HepG2 (cell line): ENCODE data around the gene STYXL1. TPM values are rescaled to one million over a fixed set of nuclear protein-coding genes. Genes with fewer than 3 reads are reported as not detected.

ENCODE experiments used
- AFF4 ChIP-seq: sonication (generic); formaldehyde crosslinking; IDR thresholded peaks from 2 replicates; pipeline ENCODE4 v1.4.0; 2020; ENCODE audit warnings: missing genetic modification reagents
- CBFB ChIP-seq: sonication (generic); formaldehyde crosslinking; IDR thresholded peaks from 2 replicates; pipeline ENCODE4 v1.4.0; 2020; ENCODE audit warnings: missing genetic modification reagents
- CBX1 ChIP-seq: IDR thresholded peaks from one replicate; pipeline ENCODE4 v1.6.1; 2016; ENCODE audit warnings: antibody characterized with exemption, low read depth
- CREM ChIP-seq, 2 experiments: sonication (generic) in 1 of 2; formaldehyde crosslinking in 1 of 2; IDR thresholded peaks; 2 replicates each; pipeline versions ENCODE4 v1.4.0 to v1.6.1; 2016 to 2020; ENCODE audit warnings: antibody characterized with exemption in 1 of 2, mild to moderate bottlenecking in 1 of 2, missing genetic modification reagents in 1 of 2
- HNF4A ChIP-seq: sonication (generic); formaldehyde crosslinking; IDR thresholded peaks from 2 replicates; pipeline ENCODE4 v1.4.0; 2020; ENCODE audit warnings: missing genetic modification reagents
- NR0B2 ChIP-seq: sonication (generic); formaldehyde crosslinking; IDR thresholded peaks from 2 replicates; pipeline ENCODE4 v1.4.0; 2020; ENCODE audit warnings: mild to moderate bottlenecking, missing genetic modification reagents
- PAWR ChIP-seq: sonication (generic); formaldehyde crosslinking; IDR thresholded peaks from 2 replicates; pipeline ENCODE4 v1.4.0; 2020; ENCODE audit warnings: missing genetic modification reagents, mild to moderate bottlenecking, borderline replicate concordance
- PPARG ChIP-seq: conservative IDR thresholded peaks from 2 replicates; pipeline ENCODE4 v1.6.1; 2016; ENCODE audit warnings: missing biosample characterization, missing genetic modification reagents
- RAD21 ChIP-seq: fragments of 450-650 bp; formaldehyde crosslinking; IDR thresholded peaks from 2 replicates; pipeline ENCODE4 v1.5.0; 2020; ENCODE audit warnings: mild to moderate bottlenecking
- STAT5B ChIP-seq: sonication (generic); formaldehyde crosslinking; IDR thresholded peaks from 2 replicates; pipeline ENCODE4 v1.4.0; 2020; ENCODE audit warnings: missing genetic modification reagents
- ZKSCAN5 ChIP-seq: sonication (generic); formaldehyde crosslinking; IDR thresholded peaks from 2 replicates; pipeline ENCODE4 v1.5.1; 2020; ENCODE audit warnings: mild to moderate bottlenecking, missing genetic modification reagents
- ZMYM2 ChIP-seq: sonication (generic); formaldehyde crosslinking; IDR thresholded peaks from 2 replicates; pipeline ENCODE4 v1.8.0; 2022; ENCODE audit warnings: mild to moderate bottlenecking, missing genetic modification reagents
- ZNF121 ChIP-seq: sonication (generic); formaldehyde crosslinking; IDR thresholded peaks from 2 replicates; pipeline ENCODE4 v1.5.0; 2020; ENCODE audit warnings: mild to moderate bottlenecking, missing genetic modification reagents
- ZNF160 ChIP-seq: sonication (generic); formaldehyde crosslinking; IDR thresholded peaks from 2 replicates; pipeline ENCODE4 v1.8.0; 2022; ENCODE audit warnings: mild to moderate bottlenecking, inconsistent platforms, missing genetic modification reagents
- ZNF251 ChIP-seq: sonication (generic); formaldehyde crosslinking; IDR thresholded peaks from 2 replicates; pipeline ENCODE4 v1.9.0; 2021; ENCODE audit warnings: mild to moderate bottlenecking, missing genetic modification reagents
- ZNF253 ChIP-seq: sonication (generic); formaldehyde crosslinking; IDR thresholded peaks from 2 replicates; pipeline ENCODE4 v1.8.0; 2022; ENCODE audit warnings: mild to moderate bottlenecking, missing genetic modification reagents, borderline replicate concordance
- ZNF281 ChIP-seq: sonication (generic); formaldehyde crosslinking; IDR thresholded peaks from 2 replicates; pipeline ENCODE4 v1.4.0; 2020; ENCODE audit warnings: missing genetic modification reagents, borderline replicate concordance
- ZNF326 ChIP-seq: sonication (generic); formaldehyde crosslinking; IDR thresholded peaks from 2 replicates; pipeline ENCODE4 v1.4.0; 2020; ENCODE audit warnings: missing genetic modification reagents, borderline replicate concordance
- ZNF530 ChIP-seq: sonication (generic); formaldehyde crosslinking; IDR thresholded peaks from 2 replicates; pipeline ENCODE4 v1.5.0; 2020; ENCODE audit warnings: low read depth, mild to moderate bottlenecking, missing genetic modification reagents
- ZNF598 ChIP-seq: sonication (generic); formaldehyde crosslinking; IDR thresholded peaks from 2 replicates; pipeline ENCODE4 v1.5.1; 2020; ENCODE audit warnings: mild to moderate bottlenecking, missing genetic modification reagents, borderline replicate concordance
- ZNF652 ChIP-seq: IDR thresholded peaks from 2 replicates; pipeline ENCODE4 v1.6.1; 2016; ENCODE audit warnings: low read depth, borderline replicate concordance
- ZNF766 ChIP-seq: sonication (generic); formaldehyde crosslinking; IDR thresholded peaks from 2 replicates; pipeline ENCODE4 v1.5.0; 2020; ENCODE audit warnings: missing genetic modification reagents, borderline replicate concordance
- ZSCAN20 ChIP-seq: sonication (generic); formaldehyde crosslinking; IDR thresholded peaks from 2 replicates; pipeline ENCODE4 v1.4.0; 2020; ENCODE audit warnings: missing genetic modification reagents, mild to moderate bottlenecking, borderline replicate concordance
- polyA plus RNA-seq, 8 experiments: library from polyadenylated mRNA; depleted of rRNA in 3 of 8; stranded (reverse) in 7 of 8; unstranded in 1 of 8; fragments of >200 nt; fragmentation: Illumina TruSeq in 4 of 8; extraction: Trizol in 4 of 8; gene quantifications; 2 replicates each; pipeline versions ENCODE4 v1.2.1 to v1.2.3, GENCODE V29; 2011 to 2016; ENCODE audit warnings: low read depth in 4 of 8, missing spikeins in 1 of 8, mixed read lengths in 1 of 8; ENCODE audit not compliant: insufficient read depth in 1 of 8
- total RNA-seq, 5 experiments: library from RNA; depleted of rRNA; stranded (reverse); fragments of >200 nt; fragmentation: Illumina TruSeq; extraction: Trizol; gene quantifications; 2 replicates each; pipeline ENCODE4 v1.2.3, GENCODE V29; 2016; ENCODE audit warnings: low read depth in 1 of 5

STYXL1 gene
- total and polyA plus RNA-seq, 2 of the 13 experiments (the other 11 are each of a cell fraction or from before 2014, with no cell fraction given), result 23.9 to 38.3 TPM

GRCh38 chr7:76047811-76048667 is at the start of gene STYXL1, which contains the start of gene MDH2 (continued):
- TF ChIP-seq STAT5B (CRISPR knock-in tag) (0 out of 2 replicates have a peak, but pooled peaks have one; percentile 20), ZNF766 (CRISPR knock-in tag) (0 out of 2 replicates have a peak, but pooled peaks have one; percentile 82), CBX1 (peak; percentile 67), ZNF530 (CRISPR knock-in tag) (no peak), HNF4A (CRISPR knock-in tag) (peak; percentile 17; the same call in 1 of the 2 replicates), ZNF652 (CRISPR knock-in tag) (no peak), ZNF281 (CRISPR knock-in tag) (peak; percentile 3; the same call in 1 of the 2 replicates), ZSCAN20 (no peak), ZNF160 (CRISPR knock-in tag) (peak; percentile 74; the same call in 1 of the 2 replicates), PPARG (no peak; the same call in none of the 2 replicates), ZNF253 (CRISPR knock-in tag) (no peak), ZMYM2 (CRISPR knock-in tag) (no peak), ZNF326 (no peak), AFF4 (CRISPR knock-in tag) (no peak), NR0B2 (CRISPR knock-in tag) (peak; percentile 96), ZNF121 (peak; percentile 40; the same call in 1 of the 2 replicates), CREM (IDR thresholded peaks at IDR 0.05) (peak; percentile 68), CREM (CRISPR knock-in tag; IDR thresholded peaks at IDR 0.05) (no peak), ZKSCAN5 (CRISPR knock-in tag) (no peak), ZNF598 (CRISPR knock-in tag) (peak; percentile 88), RAD21 (peak; percentile 13; the same call in 1 of the 2 replicates), ZNF251 (CRISPR knock-in tag) (no peak), CBFB (peak; percentile 90), PAWR (no peak)
